ENCODE results near the gene ARMCX2. TPM values are rescaled to one million over a fixed set of nuclear protein-coding genes. Genes with fewer than 3 reads are reported as not detected.

Gene ARMCX2
- polyA plus RNA-seq, 3 donors, result 94.4 to 107 (median 96.9) TPM

Other genes with a start within 250 kb of the ARMCX2 start
- 10 to 100 TPM; 17.3 to 21.8 (median 17.8) TPM for gene ARMCX4, start 174.4 kb downstream of the ARMCX2 start, polyA plus RNA-seq (ENCODE audit: insufficient read length in 3 of 3)
- gene ARMCX1, start 109.3 kb downstream of the ARMCX2 start, polyA plus RNA-seq (ENCODE audit: insufficient read length in 3 of 3), result 10 to 100 TPM; 47.7 to 51.4 (median 50.5) TPM
- gene ARMCX6, start 41.9 kb downstream of the ARMCX2 start, polyA plus RNA-seq (ENCODE audit: insufficient read length in 3 of 3), result 10 to 100 TPM; 84.9 to 90.1 (median 88.4) TPM
- 100 to 1,000 TPM; 116 to 124 (median 118) TPM for gene ARMCX3, start 36.7 kb downstream of the ARMCX2 start, polyA plus RNA-seq (ENCODE audit: insufficient read length in 3 of 3)

Data from right renal cortex interstitium (tissue), 3 donors.